Neural cell (in vitro differentiated cells): ENCODE results near the gene HSPA12A. TPM values are rescaled to one million over a fixed set of nuclear protein-coding genes. Genes with fewer than 3 reads are reported as not detected.

Source experiments
- H2AFZ ChIP-seq: fragments of 200-600, 300-800 bp; sonication (generic), shearing (Covaris generic); 2 replicates; pipeline ENCODE4 v1.6.0; 2014; ENCODE audit warnings: low read depth, mild to moderate bottlenecking, antibody characterized with exemption, low read length, moderate library complexity
- H3F3A ChIP-seq: fragments of 200-600 bp; shearing (Covaris generic); 2 replicates; pipeline ENCODE4 v1.6.1; 2016; ENCODE audit warnings: mild to moderate bottlenecking, moderate library complexity, mixed read lengths, antibody characterized with exemption, low read length; ENCODE audit not compliant: insufficient read depth, poor library complexity, severe bottlenecking
- H3K27ac ChIP-seq: fragments of 200-600, 300-800 bp; sonication (generic), shearing (Covaris generic); 2 replicates; pipeline ENCODE4 v1.5.1; 2014; ENCODE audit warnings: mild to moderate bottlenecking, low read length, moderate library complexity
- H3K27me3 ChIP-seq: fragments of 300-800, 200-600 bp; sonication (generic), shearing (Covaris generic); 2 replicates; pipeline ENCODE4 v1.6.0; 2014; ENCODE audit warnings: mild to moderate bottlenecking, low read depth, low read length, moderate library complexity; ENCODE audit not compliant: insufficient read depth
- H3K36me3 ChIP-seq: fragments of 300-800, 200-600 bp; sonication (generic), shearing (Covaris generic); 2 replicates; pipeline ENCODE4 v1.5.1; 2014; ENCODE audit warnings: mild to moderate bottlenecking, antibody characterized with exemption, low read length, moderate library complexity; ENCODE audit not compliant: insufficient read depth
- H3K4me2 ChIP-seq: fragments of 300-800, 200-600 bp; sonication (generic), shearing (Covaris generic); 2 replicates; pipeline ENCODE4 v1.6.0; 2014; ENCODE audit warnings: mild to moderate bottlenecking, low read length
- H3K4me3 ChIP-seq: fragments of 300-800, 200-600 bp; sonication (generic), shearing (Covaris generic); 2 replicates; pipeline ENCODE4 v1.5.1; 2014; ENCODE audit warnings: mild to moderate bottlenecking, low read length, moderate library complexity
- H3K79me2 ChIP-seq: fragments of 200-600 bp; shearing (Covaris generic); replicated peaks from 2 replicates; pipeline ENCODE4 v1.6.0; 2014; ENCODE audit warnings: mild to moderate bottlenecking, low read length, moderate library complexity; ENCODE audit not compliant: insufficient read depth
- H3K9ac ChIP-seq: fragments of 300-800, 200-600 bp; sonication (generic), shearing (Covaris generic); 2 replicates; pipeline ENCODE4 v1.6.1; 2016; ENCODE audit warnings: mild to moderate bottlenecking, low read length, mixed read lengths
- H3K9me2 ChIP-seq: fragments of 200-600 bp; shearing (Covaris generic); 2 replicates; pipeline ENCODE4 v1.6.1; 2016; ENCODE audit warnings: mild to moderate bottlenecking, low read length, mixed read lengths; ENCODE audit not compliant: insufficient read depth
- H3K9me3 ChIP-seq: fragments of 200-600, 300-800 bp; sonication (generic), shearing (Covaris generic); 2 replicates; pipeline ENCODE4 v1.6.1; 2016; ENCODE audit warnings: mild to moderate bottlenecking, mixed run types, low read length, moderate library complexity, mixed read lengths
- H4K20me1 ChIP-seq: fragments of 200-600 bp; shearing (Covaris generic); 2 replicates; pipeline ENCODE4 v1.6.1; 2016; ENCODE audit warnings: mild to moderate bottlenecking, mixed run types; ENCODE audit not compliant: insufficient read depth
- EP300 ChIP-seq: fragments of 450-650 bp; conservative IDR thresholded peaks from 2 replicates; pipeline ENCODE4 v1.6.1; 2014; ENCODE audit warnings: antibody characterized with exemption, mild to moderate bottlenecking, moderate library complexity; ENCODE audit not compliant: poor library complexity, severe bottlenecking
- EZH2 ChIP-seq: fragments of 200-600, 300-800 bp; shearing (Covaris generic), sonication (generic); IDR thresholded peaks from 2 replicates; pipeline ENCODE4 v1.6.1; 2014; ENCODE audit warnings: antibody characterized with exemption, low read length, borderline replicate concordance, mild to moderate bottlenecking; ENCODE audit not compliant: insufficient read depth, poor library complexity, severe bottlenecking
- MXI1 ChIP-seq: fragments of 450-650 bp; conservative IDR thresholded peaks from 2 replicates; pipeline ENCODE4 v1.6.1; 2014; ENCODE audit warnings: antibody characterized with exemption, mild to moderate bottlenecking; ENCODE audit not compliant: poor library complexity, severe bottlenecking
- POLR2AphosphoS5 ChIP-seq: IDR thresholded peaks from 2 replicates; pipeline ENCODE4 v1.6.1; 2012
- RAD21 ChIP-seq: fragments of 450-650 bp; conservative IDR thresholded peaks from 2 replicates; pipeline ENCODE4 v1.6.1; 2014; ENCODE audit warnings: antibody characterized with exemption, mild to moderate bottlenecking, moderate library complexity
- SMC3 ChIP-seq: fragments of 450-650 bp; conservative IDR thresholded peaks from 2 replicates; pipeline ENCODE4 v1.6.1; 2014; ENCODE audit warnings: antibody characterized with exemption, mild to moderate bottlenecking, moderate library complexity; ENCODE audit not compliant: poor library complexity
- TAF1 ChIP-seq: IDR thresholded peaks from 2 replicates; pipeline ENCODE4 v1.6.1; 2012; ENCODE audit warnings: low read depth
- polyA plus RNA-seq: library from polyadenylated mRNA; depleted of rRNA; stranded (reverse); fragments of >200 nt; gene quantifications from 2 replicates; pipeline ENCODE4 v1.2.3, GENCODE V29; 2014
- TF ChIP-seq, protein P1 (sequence below): fragments of 450-650 bp; IDR thresholded peaks from 2 replicates; pipeline ENCODE4 v1.5.1; 2014; ENCODE audit warnings: antibody characterized with exemption, mild to moderate bottlenecking, moderate library complexity; ENCODE audit not compliant: poor library complexity, severe bottlenecking
- TF ChIP-seq, protein P2 (sequence below): IDR thresholded peaks from 2 replicates; pipeline ENCODE4 v1.6.1; 2012; ENCODE audit warnings: borderline replicate concordance

The HSPA12A gene
- polyA plus RNA-seq, 1 donor from 2014 or later = 5.9 TPM

DNA sequence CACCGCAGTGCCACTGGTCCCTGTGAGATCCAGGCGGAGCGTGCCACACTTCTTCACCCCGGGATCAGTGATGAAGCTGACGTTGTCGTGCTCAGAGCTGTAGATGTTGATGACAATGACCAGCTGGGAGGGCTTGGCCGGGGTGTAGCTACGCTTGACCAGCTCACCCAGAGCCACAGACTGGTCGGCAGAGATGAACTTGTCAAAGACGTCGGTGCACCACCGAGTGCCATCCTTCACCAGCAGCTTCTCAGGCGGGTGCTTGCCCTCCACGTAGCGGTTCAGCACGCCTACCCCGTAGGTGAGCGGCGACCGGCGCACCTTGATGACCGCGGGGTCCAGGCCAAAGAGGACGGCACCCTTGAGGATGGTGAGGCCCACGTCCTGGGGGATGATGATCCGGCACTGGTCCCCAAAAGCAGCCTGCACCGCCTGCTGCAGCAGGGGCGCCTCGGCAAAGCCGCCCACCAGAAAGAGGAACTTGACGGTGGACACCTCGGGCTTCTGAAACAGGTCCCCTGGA is 67.4 kb downstream of the HSPA12A start:
- H3K79me2 ChIP-seq = no peaks in the 10 kb centered on the region
- H3K4me3 ChIP-seq = no peak overlapping the region
- H3K9me3 ChIP-seq = no peaks in the 10 kb centered on the region
- H3K36me3 ChIP-seq = no peaks in the 10 kb centered on the region
- H3K4me2 ChIP-seq = no peak overlapping the region
- H2AFZ ChIP-seq = no peak overlapping the region
- H3K9me2 ChIP-seq = no peaks in the 10 kb centered on the region
- no peak overlapping the region for H3K27ac ChIP-seq
- H3K27me3 ChIP-seq = peaks cover 6% of the 10 kb centered on the region
- H4K20me1 ChIP-seq = no peaks in the 10 kb centered on the region
- H3F3A ChIP-seq = no peaks in the 10 kb centered on the region
- TF ChIP-seq MXI1 (no peak), TAF1 (no peak), EP300 (no peak), POLR2AphosphoS5 (no peak), SMC3 (no peak)
- TF ChIP-seq, protein P1, sequence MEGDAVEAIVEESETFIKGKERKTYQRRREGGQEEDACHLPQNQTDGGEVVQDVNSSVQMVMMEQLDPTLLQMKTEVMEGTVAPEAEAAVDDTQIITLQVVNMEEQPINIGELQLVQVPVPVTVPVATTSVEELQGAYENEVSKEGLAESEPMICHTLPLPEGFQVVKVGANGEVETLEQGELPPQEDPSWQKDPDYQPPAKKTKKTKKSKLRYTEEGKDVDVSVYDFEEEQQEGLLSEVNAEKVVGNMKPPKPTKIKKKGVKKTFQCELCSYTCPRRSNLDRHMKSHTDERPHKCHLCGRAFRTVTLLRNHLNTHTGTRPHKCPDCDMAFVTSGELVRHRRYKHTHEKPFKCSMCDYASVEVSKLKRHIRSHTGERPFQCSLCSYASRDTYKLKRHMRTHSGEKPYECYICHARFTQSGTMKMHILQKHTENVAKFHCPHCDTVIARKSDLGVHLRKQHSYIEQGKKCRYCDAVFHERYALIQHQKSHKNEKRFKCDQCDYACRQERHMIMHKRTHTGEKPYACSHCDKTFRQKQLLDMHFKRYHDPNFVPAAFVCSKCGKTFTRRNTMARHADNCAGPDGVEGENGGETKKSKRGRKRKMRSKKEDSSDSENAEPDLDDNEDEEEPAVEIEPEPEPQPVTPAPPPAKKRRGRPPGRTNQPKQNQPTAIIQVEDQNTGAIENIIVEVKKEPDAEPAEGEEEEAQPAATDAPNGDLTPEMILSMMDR = no peak
- TF ChIP-seq, protein P2, sequence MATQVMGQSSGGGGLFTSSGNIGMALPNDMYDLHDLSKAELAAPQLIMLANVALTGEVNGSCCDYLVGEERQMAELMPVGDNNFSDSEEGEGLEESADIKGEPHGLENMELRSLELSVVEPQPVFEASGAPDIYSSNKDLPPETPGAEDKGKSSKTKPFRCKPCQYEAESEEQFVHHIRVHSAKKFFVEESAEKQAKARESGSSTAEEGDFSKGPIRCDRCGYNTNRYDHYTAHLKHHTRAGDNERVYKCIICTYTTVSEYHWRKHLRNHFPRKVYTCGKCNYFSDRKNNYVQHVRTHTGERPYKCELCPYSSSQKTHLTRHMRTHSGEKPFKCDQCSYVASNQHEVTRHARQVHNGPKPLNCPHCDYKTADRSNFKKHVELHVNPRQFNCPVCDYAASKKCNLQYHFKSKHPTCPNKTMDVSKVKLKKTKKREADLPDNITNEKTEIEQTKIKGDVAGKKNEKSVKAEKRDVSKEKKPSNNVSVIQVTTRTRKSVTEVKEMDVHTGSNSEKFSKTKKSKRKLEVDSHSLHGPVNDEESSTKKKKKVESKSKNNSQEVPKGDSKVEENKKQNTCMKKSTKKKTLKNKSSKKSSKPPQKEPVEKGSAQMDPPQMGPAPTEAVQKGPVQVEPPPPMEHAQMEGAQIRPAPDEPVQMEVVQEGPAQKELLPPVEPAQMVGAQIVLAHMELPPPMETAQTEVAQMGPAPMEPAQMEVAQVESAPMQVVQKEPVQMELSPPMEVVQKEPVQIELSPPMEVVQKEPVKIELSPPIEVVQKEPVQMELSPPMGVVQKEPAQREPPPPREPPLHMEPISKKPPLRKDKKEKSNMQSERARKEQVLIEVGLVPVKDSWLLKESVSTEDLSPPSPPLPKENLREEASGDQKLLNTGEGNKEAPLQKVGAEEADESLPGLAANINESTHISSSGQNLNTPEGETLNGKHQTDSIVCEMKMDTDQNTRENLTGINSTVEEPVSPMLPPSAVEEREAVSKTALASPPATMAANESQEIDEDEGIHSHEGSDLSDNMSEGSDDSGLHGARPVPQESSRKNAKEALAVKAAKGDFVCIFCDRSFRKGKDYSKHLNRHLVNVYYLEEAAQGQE = no peak
- no peak overlapping the region for H3K9ac ChIP-seq

DNA sequence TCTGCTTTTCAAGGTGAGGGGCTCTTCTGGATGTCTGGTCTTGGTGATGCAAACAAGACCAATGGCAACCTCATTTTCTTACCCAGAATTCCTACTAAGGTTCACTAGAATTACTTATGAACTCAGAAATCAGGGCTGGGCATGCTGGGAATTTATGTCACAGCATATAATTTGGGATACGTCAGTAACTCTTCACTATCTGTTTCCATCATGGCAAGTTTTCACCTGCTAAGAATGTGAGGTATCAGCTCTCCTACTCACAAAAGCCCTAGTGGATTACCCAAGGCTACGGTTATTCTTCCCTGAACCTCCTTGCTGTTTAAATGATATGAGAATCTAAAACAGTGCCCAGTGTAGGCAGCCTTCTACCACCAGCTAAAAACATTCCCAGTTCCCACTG is 68.5 kb downstream of the HSPA12A start:
- Histone ChIP-seq H4K20me1 (no peaks in the 10 kb centered on the region), H3K4me2 (no peak overlapping the region), H3K9me3 (no peaks in the 10 kb centered on the region), H3K9ac (no peak overlapping the region), H3F3A (no peaks in the 10 kb centered on the region), H3K79me2 (no peaks in the 10 kb centered on the region), H3K9me2 (no peaks in the 10 kb centered on the region), H3K36me3 (no peaks in the 10 kb centered on the region), H2AFZ (no peak overlapping the region), H3K27ac (no peak overlapping the region), H3K4me3 (no peak overlapping the region), H3K27me3 (peaks cover 16% of the 10 kb centered on the region)
- TF ChIP-seq TAF1 (no peak), SMC3 (no peak)

DNA sequence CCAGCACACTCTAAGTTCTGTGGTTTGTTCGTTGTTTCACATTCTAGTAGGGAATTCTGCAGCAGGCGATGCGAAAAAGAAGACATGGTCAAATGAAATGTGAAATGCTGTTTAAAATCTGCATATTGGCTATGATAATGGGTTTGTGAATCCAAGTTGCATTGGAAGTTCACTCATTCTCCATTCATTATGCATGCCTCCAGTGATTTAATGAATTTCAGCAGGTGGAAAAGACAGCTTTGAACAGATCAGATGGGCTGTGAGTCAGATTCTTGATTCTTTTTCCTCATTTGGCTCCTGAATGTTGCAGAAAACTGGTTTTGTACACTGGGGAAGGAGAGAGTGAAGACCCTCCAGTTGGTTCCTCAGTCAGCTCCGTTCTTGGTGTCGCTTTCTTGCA is 69.5 kb downstream of the HSPA12A start:
- no peak overlapping the region for H3K4me2 ChIP-seq
- no peak for TF ChIP-seq SMC3
- TF ChIP-seq MXI1 = no peak
- TF ChIP-seq EZH2 = no peak
- no peak for TF ChIP-seq EP300
- no peak for TF ChIP-seq RAD21
- TF ChIP-seq TAF1 = no peak
- TF ChIP-seq POLR2AphosphoS5 = no peak
- TF ChIP-seq, protein P1 = no peak
- H3F3A ChIP-seq = no peaks in the 10 kb centered on the region
- H3K36me3 ChIP-seq = no peaks in the 10 kb centered on the region
- H2AFZ ChIP-seq = no peak overlapping the region
- H3K9me3 ChIP-seq = no peaks in the 10 kb centered on the region
- peaks cover 16% of the 10 kb centered on the region for H3K27me3 ChIP-seq
- no peaks in the 10 kb centered on the region for H3K9me2 ChIP-seq
- H3K4me3 ChIP-seq = no peak overlapping the region
- no peak overlapping the region for H3K9ac ChIP-seq
- no peak overlapping the region for H3K27ac ChIP-seq
- H4K20me1 ChIP-seq = no peaks in the 10 kb centered on the region
- H3K79me2 ChIP-seq = no peaks in the 10 kb centered on the region
